ENCODE measurements around the gene SCG5.

The SCG5 gene

DNA sequence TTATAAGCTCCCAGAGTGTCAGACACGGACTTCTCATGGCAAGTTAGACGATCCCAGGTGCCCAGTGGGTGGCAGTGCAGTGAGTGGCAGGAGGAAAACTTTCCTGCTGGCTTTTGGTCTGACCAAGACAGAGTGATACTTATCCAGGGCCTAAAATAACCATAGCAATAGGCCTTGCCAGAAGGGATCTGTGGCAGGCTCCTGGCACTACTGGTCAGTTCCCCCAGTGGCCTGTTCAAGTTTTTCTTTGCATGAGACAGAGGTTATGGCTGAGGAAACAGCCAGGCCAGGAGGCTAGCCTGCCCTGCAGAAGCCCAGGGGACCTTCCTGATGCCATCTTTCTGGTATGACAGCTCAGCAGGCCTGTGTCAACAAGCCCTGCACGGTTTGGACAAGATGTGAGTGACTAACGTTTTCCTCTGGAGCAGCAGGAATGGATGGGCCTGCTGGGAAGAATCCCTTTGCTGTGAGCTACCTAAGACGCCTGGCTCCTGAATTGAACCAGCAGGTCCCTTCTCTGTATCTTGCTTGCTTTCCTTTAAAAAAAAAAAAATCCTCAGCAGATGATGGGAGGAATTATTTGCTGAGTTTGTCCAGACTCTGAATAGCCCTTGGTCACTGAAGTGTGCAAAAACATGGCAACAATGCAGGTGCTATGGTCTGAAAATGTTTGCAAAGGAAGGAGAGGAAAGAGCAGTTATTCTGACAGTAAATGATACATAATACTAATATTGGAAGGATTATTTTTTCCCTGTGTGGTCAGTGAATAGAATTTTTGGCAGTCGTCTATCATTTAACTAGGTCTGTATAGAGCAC is 18.0 kb downstream of the SCG5 start:
- no peak for DNase-seq

GRCh38 chr15:32663671-32664070 is 22.2 kb downstream of the SCG5 start:
- no peak for DNase-seq

GRCh38 chr15:32664796-32665195 is 23.3 kb downstream of the SCG5 start:
- no peak for DNase-seq

- no peak for DNase-seq
Measured at GRCh38 chr15:32667321-32667720, 25.8 kb downstream of the SCG5 start.

- no peak for DNase-seq
Measured at GRCh38 chr15:32668942-32669341, 27.4 kb downstream of the SCG5 start.

GRCh38 chr15:32669896-32670611 is 28.5 kb downstream of the SCG5 start:
- DNase-seq = no peak

DNA sequence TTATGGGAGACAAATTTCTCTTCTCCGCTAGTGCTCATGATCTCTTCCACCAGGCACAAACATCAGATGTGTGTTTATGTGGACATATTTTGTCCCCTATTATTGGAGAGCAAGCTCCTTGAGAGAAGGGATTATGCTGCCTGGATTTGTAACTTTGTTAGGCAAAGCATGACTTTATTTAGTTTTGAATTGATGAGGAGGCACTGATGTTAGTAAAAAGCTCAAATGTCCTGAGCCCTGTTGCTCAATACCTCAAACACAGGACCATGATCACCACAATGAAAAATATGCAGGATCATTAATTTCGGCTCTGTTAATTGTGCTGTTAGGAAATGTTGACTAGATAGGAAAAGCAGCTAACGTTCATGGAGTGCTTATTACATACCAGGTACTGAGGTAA is 29.1 kb downstream of the SCG5 start:
- no peak for DNase-seq

DNA sequence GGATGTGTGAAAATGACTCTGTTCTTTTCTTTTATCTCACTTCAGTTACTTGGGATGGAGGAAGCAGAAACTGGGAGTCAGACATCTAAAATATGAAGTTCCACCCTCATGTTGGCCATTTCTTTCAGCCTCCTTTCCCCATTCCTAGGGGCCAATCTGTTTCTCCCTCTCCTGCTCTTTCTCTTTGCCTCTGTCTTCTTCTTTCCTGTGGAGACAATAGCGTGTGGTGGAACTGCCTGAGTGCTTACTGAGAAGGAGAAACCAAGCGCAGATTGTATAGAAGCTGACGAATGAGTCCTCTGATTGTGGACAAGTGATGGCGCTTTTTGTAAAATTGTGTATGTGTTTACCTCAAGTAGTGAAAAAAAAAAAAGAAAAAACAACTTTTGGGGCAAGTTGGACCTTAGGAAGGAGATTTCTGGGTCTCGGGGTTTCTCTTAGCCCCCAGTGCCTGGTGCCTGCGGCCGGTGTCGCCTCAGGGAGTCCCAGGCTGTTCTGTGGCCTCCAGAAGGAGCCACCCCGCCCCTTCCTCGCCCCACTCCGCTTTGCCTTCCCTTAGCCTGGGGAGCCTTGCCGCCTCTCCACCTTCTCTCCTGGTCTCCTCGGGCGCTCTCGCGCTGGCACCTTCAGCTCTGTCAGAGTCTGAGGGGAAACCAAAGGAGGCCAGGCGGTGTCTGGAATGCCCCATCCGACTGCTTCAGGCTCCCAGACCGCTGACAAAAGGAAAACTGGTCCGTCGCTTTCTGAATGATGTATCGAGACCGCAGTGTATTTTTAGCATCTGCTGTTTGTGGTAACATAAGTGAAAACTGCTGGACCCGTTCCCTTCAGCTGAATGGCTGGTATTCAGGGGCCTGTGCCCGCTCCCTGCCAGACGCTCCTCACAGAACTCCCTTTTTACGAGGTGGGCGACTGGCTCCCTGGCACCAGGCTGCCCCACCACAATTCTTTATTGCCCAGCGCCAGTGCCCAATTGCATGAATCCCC is 30.1 kb downstream of the SCG5 start:
- DNase-seq = no peak

- no peak for DNase-seq
Measured at GRCh38 chr15:32674681-32675080, 33.2 kb downstream of the SCG5 start.

DNA sequence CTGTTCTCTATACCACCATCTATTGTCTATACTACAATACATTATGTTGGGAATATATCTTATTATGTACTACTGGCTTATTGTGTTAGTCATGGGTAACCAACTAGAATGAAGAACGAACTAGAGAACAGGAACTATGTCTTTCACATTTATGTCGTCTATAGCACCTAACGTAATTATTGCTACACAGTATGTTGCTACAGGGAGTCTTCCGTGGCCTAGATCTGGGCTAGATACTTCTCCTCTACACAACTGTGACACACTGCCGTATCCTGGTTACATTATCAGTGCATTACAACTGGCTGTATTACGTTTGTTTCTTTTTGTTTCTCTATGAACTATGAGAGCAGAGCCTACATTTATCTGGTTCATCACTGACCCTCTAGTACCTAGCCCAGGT is 34.0 kb downstream of the SCG5 start:
- DNase-seq = no peak

- DNase-seq = no peak
Measured at GRCh38 chr15:32676169-32676568, 34.7 kb downstream of the SCG5 start.

DNA sequence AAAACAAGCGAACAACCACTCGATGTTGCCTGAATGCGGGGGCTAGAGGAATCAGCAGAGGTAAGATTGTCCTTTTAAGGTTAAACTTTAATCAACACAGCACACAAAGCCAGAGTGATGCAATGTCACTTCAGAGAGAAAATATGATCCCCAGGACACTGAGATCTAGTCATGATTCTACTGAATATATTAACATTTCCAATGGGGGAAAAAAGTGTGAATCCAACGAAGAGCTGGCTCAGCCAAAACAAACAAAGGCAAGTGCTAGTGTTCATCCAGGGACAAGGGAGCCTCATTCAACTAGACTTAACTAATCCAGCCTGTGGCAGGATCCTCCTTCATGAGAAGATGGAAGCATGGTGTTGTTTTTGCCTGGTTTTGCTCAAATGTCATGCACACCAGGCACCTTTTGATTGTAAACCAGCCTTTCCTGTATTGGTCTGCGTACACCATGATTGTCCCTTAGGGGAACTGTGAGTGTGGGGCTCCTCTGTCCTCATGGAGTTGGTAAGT is 35.8 kb downstream of the SCG5 start:
- no peak for DNase-seq

DNA sequence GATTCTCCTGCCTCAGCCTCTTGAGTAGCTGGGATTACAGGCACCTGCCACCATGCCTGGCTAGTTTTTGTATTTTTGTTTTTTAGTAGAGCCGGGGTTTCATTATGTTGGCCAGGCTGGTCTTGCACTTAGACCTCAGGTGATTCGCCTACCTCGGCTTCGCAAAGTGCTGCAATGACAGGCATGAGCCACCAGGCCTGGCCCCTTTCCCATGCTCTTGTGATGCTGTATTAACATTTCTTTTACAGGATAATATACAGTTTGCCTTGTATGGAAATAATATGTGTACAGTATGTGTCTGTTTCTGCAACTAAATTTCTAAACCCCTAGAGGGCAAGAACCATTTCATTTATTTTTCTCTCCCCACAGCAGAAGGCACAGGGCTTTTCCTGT is 37.8 kb downstream of the SCG5 start:
- no peak for DNase-seq

GRCh38 chr15:32682569-32682968 is 41.1 kb downstream of the SCG5 start:
- no peak for DNase-seq

DNA sequence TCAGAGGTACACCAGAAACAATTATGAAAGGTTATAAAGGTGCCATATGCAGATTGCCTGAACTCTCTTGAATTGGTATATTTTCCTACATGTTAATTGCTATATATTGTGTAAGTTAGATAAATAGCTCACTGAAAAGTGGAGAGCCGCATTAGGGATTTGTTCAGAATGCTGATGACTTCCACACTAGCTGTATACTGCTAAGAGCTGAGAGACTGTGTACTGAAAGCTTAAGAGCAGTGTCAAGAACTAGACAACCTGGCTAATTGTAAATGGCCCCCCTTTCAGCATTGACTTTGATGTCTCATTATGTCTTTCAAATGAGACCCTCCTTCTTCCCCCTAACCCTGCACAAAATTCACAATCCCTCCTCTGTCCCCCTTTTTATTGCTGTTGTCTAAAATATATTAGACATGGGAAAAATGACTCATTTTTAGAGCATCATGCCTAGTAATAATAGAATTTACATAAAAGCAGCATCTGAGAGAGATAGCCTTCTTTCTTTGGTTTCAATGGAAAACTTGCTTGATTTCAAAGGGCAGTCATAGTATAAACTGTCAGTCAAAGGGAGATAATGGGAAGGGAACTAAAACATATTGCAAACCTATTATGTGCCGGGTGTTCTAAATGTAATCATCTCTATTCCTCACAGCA is 41.6 kb downstream of the SCG5 start:
- DNase-seq = no peak

- no peak for DNase-seq
Measured at GRCh38 chr15:32683906-32684584, 42.5 kb downstream of the SCG5 start.

GRCh38 chr15:32685576-32685975 is 44.1 kb downstream of the SCG5 start:
- DNase-seq = no peak

DNA sequence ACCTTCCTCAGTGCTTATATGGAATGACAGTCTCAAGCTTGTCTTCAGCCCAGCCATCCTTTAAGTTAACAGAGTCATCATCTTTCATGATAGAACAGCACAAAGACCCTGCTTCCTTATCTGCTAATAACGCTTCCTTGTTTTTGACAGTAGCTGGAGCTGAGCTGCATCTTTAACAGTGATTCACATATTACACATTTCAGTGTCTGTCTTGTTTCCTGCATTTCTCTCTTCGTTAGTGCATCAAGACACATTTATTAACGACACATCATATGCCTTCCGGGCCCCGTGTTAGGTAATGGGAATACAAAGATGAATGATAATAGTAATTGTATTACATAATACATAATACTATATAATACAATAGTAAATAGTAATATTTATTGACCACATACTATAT is 46.0 kb downstream of the SCG5 start:
- DNase-seq = no peak

DNA sequence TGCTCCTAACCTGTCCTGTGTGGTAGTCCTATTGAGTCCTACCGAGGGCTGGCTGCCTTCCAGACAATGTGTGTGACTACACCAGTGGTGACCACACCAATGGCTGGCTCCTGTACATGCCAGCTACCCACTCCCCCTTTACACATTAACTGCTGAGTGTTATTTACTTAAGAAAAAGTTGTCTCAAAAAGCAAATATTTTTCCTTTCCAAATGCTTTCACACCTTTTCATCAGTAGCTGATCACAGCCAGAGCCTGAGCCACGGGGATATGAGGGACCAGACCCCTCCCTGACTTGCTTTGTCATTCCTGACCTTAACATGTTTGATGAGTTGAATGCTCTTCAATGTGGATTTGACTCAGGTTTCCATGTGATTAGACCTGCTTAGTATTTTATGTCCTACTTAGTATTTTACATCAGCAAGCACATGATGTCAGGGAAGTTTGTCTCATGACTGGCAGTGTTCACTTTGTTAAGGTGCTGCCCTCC is 46.7 kb downstream of the SCG5 start:
- no peak for DNase-seq

DNA sequence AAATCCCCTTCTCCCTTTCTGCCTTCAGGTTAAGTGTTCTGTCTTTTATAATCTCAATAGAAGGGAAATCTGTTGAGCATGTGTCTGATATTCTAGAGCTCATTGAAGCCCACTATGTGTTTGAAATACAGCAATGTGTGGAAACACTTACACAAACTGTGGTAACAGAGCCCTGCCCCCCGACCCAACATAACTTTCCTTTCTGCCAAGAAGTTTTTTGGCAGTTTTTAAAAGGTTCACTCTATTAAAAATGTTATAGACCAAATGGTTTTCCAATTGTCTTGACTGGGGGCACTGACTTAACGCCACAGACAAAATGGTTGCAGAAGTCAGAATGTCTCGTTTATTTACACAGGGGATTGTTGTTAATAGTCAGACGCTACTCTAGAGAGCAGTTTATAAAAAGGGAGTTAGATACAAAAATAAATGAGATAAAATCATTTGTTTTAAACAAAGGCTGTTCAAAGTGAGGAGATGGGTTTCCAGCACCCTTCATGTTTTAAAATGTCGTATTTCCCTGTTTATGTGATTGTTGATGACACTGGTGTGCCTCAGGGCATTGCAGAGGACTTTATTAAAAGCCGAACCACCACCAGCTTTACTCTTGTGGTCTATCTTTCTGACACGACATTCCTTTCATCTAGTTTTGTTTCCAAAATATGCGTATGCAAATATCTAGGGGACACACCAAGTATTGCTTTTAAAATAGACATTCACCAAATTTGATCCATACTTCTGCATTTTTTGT is 49.6 kb downstream of the SCG5 start:
- no peak for DNase-seq

- DNase-seq = no peak
Measured at GRCh38 chr15:32691689-32692038, 50.2 kb downstream of the SCG5 start.
